Coronary artery (tissue), 2 donors: Measurements from ENCODE around the gene PHC2.
A peak's percentile ranks its signal among the peaks of the same experiment; 100 is the strongest.

ENCODE experiments used
- DNase-seq: peaks from one replicate; pipeline ENCODE4 v3.0.0-alpha.2; 2017; ENCODE audit warnings: low spot score
- H3K27ac ChIP-seq, 2 donors: fragments of 200-600 bp; sonication (generic); one replicate each; pipeline ENCODE4 v1.5.1; 2016 to 2019
- H3K4me3 ChIP-seq: fragments of 200-600 bp; sonication (generic); 2 replicates; pipeline ENCODE4 v1.5.1; 2016; ENCODE audit warnings: mild to moderate bottlenecking, moderate library complexity
- TF ChIP-seq, protein P1 (sequence below): fragments of 200-600 bp; sonication (generic); IDR thresholded peaks from one replicate; pipeline ENCODE4 v1.5.1; 2019; ENCODE audit warnings: antibody characterized with exemption

Gene PHC2

GRCh38 chr1:33424610-33425009 is 6.3 kb downstream of the PHC2 start:
- H3K4me3 ChIP-seq, result no peak overlapping the region
- no peak for DNase-seq
- H3K27ac ChIP-seq, result no peak overlapping the region
- TF ChIP-seq, protein P1, sequence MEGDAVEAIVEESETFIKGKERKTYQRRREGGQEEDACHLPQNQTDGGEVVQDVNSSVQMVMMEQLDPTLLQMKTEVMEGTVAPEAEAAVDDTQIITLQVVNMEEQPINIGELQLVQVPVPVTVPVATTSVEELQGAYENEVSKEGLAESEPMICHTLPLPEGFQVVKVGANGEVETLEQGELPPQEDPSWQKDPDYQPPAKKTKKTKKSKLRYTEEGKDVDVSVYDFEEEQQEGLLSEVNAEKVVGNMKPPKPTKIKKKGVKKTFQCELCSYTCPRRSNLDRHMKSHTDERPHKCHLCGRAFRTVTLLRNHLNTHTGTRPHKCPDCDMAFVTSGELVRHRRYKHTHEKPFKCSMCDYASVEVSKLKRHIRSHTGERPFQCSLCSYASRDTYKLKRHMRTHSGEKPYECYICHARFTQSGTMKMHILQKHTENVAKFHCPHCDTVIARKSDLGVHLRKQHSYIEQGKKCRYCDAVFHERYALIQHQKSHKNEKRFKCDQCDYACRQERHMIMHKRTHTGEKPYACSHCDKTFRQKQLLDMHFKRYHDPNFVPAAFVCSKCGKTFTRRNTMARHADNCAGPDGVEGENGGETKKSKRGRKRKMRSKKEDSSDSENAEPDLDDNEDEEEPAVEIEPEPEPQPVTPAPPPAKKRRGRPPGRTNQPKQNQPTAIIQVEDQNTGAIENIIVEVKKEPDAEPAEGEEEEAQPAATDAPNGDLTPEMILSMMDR, result no peak

GRCh38 chr1:33424205-33424604 is 6.7 kb downstream of the PHC2 start:
- DNase-seq, result no peak
- Histone ChIP-seq H3K27ac (no peak overlapping the region), H3K4me3 (no peak overlapping the region)
- TF ChIP-seq, protein P1, result no peak

- peak overlapping the region in 1 of 2 donors; percentile 27 for H3K27ac ChIP-seq
- TF ChIP-seq, protein P1, result no peak
- no peak overlapping the region for H3K4me3 ChIP-seq
- DNase-seq, result no peak
These were observed 9.8 kb downstream of the PHC2 start for GRCh38 chr1:33420870-33421775.

- no peak for DNase-seq
- H3K4me3 ChIP-seq, result no peak overlapping the region
- H3K27ac ChIP-seq, result no peak overlapping the region
- TF ChIP-seq, protein P1, result no peak
These were observed 12.1 kb downstream of the PHC2 start for GRCh38 chr1:33418811-33419210.

DNA sequence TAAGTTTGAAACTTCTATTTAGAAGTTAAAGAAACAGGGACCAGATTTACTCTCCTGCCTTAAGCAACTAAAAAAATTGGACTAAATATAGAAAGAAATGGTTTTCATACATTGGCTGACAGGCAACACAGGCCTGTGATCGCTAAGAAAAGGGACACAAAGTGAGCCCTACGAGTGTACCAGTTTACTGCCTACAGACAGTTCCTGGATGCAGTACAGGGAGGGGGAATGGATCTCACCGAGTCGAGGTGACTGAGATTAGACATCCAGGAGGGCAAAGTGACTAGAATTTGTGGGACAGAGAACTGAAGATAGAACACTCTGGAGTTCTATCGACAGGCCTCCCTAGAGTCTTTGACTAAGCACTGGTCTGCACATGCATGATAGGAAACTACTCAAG is 16.0 kb downstream of the PHC2 start:
- Histone ChIP-seq H3K27ac (no peak overlapping the region), H3K4me3 (no peak overlapping the region)
- TF ChIP-seq, protein P1, result no peak
- no peak for DNase-seq

DNA sequence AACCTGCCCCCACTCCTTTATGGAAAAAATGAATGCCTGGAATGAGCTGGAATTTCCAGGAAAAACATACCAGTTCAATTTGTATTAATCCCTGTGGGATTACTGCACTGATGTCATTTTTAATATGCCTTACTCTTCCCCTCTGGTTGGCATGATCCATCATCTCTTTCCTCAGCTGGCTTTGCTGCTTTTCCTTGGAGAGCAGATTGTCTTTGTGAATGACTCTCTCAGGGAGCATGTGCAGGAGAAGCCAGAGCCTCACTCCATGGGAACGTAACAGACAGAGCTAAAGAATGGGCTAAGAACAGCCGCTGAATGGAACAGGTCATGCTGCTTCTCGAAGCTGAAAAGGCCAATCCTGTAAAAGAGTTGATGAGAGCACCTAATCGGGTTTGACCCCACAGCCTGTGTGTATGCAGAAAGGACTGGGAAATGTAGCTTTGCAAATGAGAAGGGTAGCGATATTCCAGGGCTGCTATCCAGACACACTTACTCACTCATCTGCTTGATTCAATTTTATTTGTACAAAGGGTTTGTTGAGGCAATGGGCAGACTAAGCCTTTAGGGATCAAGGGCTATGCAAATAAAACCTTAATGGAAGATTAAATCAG is 20.7 kb downstream of the PHC2 start:
- Histone ChIP-seq H3K27ac (peak overlapping the region; percentile 62 to 85), H3K4me3 (peak overlapping the region; percentile 16)
- TF ChIP-seq, protein P1, result no peak
- peak; percentile 75 for DNase-seq

GRCh38 chr1:33408093-33408436 is 22.8 kb downstream of the PHC2 start:
- Histone ChIP-seq H3K27ac (peak overlapping the region; percentile 50 to 63), H3K4me3 (no peak overlapping the region)
- no peak for DNase-seq
- TF ChIP-seq, protein P1, result no peak
